ENCODE measurements around the gene CACNA1C.

DNA sequence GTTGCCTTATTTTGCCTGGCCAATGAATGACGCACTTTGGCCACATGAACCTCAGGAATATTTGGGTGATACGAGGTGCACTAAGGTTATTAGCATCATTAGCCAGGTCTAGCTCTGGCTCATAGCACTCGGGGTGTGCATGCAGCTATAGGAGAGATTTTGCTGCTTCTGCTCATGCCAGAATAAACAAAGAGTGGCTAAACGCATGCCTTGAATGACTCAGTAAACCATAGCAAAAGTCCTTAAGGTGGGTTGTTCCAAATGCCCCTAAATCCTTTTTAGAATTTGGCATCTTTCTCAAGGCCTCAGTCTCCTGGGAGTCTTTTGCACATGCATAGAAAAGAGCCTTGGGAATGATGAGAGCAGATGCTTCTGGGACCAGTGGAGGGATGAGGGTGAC is 398.2 kb downstream of the CACNA1C start:
- TF ChIP-seq, protein P1, sequence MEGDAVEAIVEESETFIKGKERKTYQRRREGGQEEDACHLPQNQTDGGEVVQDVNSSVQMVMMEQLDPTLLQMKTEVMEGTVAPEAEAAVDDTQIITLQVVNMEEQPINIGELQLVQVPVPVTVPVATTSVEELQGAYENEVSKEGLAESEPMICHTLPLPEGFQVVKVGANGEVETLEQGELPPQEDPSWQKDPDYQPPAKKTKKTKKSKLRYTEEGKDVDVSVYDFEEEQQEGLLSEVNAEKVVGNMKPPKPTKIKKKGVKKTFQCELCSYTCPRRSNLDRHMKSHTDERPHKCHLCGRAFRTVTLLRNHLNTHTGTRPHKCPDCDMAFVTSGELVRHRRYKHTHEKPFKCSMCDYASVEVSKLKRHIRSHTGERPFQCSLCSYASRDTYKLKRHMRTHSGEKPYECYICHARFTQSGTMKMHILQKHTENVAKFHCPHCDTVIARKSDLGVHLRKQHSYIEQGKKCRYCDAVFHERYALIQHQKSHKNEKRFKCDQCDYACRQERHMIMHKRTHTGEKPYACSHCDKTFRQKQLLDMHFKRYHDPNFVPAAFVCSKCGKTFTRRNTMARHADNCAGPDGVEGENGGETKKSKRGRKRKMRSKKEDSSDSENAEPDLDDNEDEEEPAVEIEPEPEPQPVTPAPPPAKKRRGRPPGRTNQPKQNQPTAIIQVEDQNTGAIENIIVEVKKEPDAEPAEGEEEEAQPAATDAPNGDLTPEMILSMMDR (IDR thresholded peaks at IDR 0.05): no peak
- no peak for TF ChIP-seq POLR2A (IDR thresholded peaks at IDR 0.05)
- no peak for TF ChIP-seq EP300 (IDR thresholded peaks at IDR 0.05)

Data from tibial nerve (tissue), 4 donors.